HepG2 (cell line): ENCODE measurements around the gene CEBPG. TPM values are rescaled to one million over a fixed set of nuclear protein-coding genes. Genes with fewer than 3 reads are reported as not detected.

Source experiments
- ATAC-seq: fragments of 200-7000 bp; cut with Tn5 transposase; 3 replicates; pipeline ENCODE4 v1.9.1; 2020; ENCODE audit warnings: mild to moderate bottlenecking, moderate library complexity
- BruUV-seq: library from RNA; stranded (reverse); fragments of 400-500 nt; replicated peaks from 2 replicates; lab custom pipeline; 2021; lab: Mats Ljungman, UMichigan
- CTCF ChIA-PET: fragments of 300-600 bp; formaldehyde crosslinking; extraction: SDS; loops from one replicate; lab custom pipeline; 2021; ENCODE audit warnings: low total read pairs, inconsistent platforms, low intra/inter-chr PET ratio; lab: Yijun Ruan, JAX
- POLR2A ChIA-PET: fragments of 350-600 bp; sonication (Branson Sonifier 250); formaldehyde crosslinking; loops from one replicate; lab custom pipeline; 2020; ENCODE audit warnings: antibody characterized with exemption, inconsistent platforms; lab: Yijun Ruan, JAX
- DNase-seq: peaks from one replicate; pipeline ENCODE4 v3.0.0-alpha.2; 2015; ENCODE audit warnings: low spot score
- FAIRE-seq: peaks from 3 replicates; lab custom pipeline; 2011; peaks lifted over from hg19 to GRCh38; lab: Jason Lieb, UNC
- H2AFZ ChIP-seq: one replicate; pipeline ENCODE4 v1.6.1; 2011; ENCODE audit warnings: low read length, inconsistent platforms
- H3K27ac ChIP-seq: fragments of 300-600 bp; 3 replicates; pipeline ENCODE4 v1.8.0; 2011; ENCODE audit warnings: mixed run types, mild to moderate bottlenecking, mixed read lengths, low read length, inconsistent platforms; ENCODE audit not compliant: insufficient read depth; ENCODE audit errors: extremely low read length
- H3K27me3 ChIP-seq, 2 experiments: fragments of 200-600 bp in 1 of 2; 2 replicates in 1 of 2; 3 replicates in 1 of 2; pipeline versions ENCODE4 v1.6.0 to v1.8.0; 2011; ENCODE audit warnings: low read length in 2 of 2, mild to moderate bottlenecking in 2 of 2, moderate library complexity in 2 of 2, inconsistent platforms in 1 of 2; ENCODE audit not compliant: insufficient read depth in 2 of 2, control insufficient read depth in 1 of 2
- H3K36me3 ChIP-seq, 2 experiments: fragments of 200-600 bp in 1 of 2; replicated peaks in 1 of 2; 2 replicates in 1 of 2; 3 replicates in 1 of 2; pipeline versions ENCODE4 v1.5.1 to v1.8.0; 2011; ENCODE audit warnings: low read length in 2 of 2, inconsistent platforms in 1 of 2; ENCODE audit not compliant: insufficient read depth in 2 of 2, control insufficient read depth in 1 of 2
- H3K4me1 ChIP-seq: 2 replicates; pipeline ENCODE4 v1.5.1; 2012; ENCODE audit warnings: low read length, inconsistent platforms; ENCODE audit not compliant: insufficient read depth
- H3K4me2 ChIP-seq: 2 replicates; pipeline ENCODE4 v1.6.0; 2011; ENCODE audit warnings: low read depth, low read length, inconsistent platforms
- H3K4me3 ChIP-seq, 3 experiments: fragments of 200-600 bp in 1 of 3; sonication (generic), shearing (Covaris generic) in 1 of 3; replicated peaks in 1 of 3; 2 replicates each; pipeline ENCODE4 v1.5.1; 2011 to 2016; ENCODE audit warnings: low read length in 3 of 3, inconsistent platforms in 2 of 3, low read depth in 2 of 3, mild to moderate bottlenecking in 2 of 3, control low read depth in 1 of 3, mixed read lengths in 1 of 3; ENCODE audit not compliant: insufficient read depth in 1 of 3
- H3K79me2 ChIP-seq: one replicate; pipeline ENCODE4 v1.6.1; 2011; ENCODE audit warnings: low read length, inconsistent platforms; ENCODE audit not compliant: insufficient read depth
- H3K9ac ChIP-seq: 2 replicates; pipeline ENCODE4 v1.6.0; 2011; ENCODE audit warnings: mild to moderate bottlenecking, low read depth, low read length, inconsistent platforms; ENCODE audit not compliant: insufficient read depth
- H3K9me3 ChIP-seq: 2 replicates; pipeline ENCODE4 v1.5.1; 2012; ENCODE audit warnings: mild to moderate bottlenecking, low read length
- H4K20me1 ChIP-seq: 2 replicates; pipeline ENCODE4 v1.6.0; 2011; ENCODE audit warnings: inconsistent platforms, mild to moderate bottlenecking, low read length, moderate library complexity; ENCODE audit not compliant: insufficient read depth
- HMGXB4 ChIP-seq, 2 experiments: sonication (generic) in 1 of 2; formaldehyde crosslinking in 1 of 2; IDR thresholded peaks; 2 replicates each; pipeline versions ENCODE4 v1.4.0 to v1.6.1; 2018 to 2020; ENCODE audit warnings: missing genetic modification reagents in 2 of 2, borderline replicate concordance in 1 of 2, low read depth in 1 of 2, mild to moderate bottlenecking in 1 of 2, missing biosample characterization in 1 of 2
- MXD1 ChIP-seq: sonication (generic); formaldehyde crosslinking; IDR thresholded peaks from 2 replicates; pipeline ENCODE4 v1.4.0; 2020; ENCODE audit warnings: mild to moderate bottlenecking, missing genetic modification reagents
- MXI1 ChIP-seq: IDR thresholded peaks from 3 replicates; pipeline ENCODE4 v1.6.1; 2012; ENCODE audit warnings: low read depth, low read length, inconsistent platforms, borderline replicate concordance
- NONO ChIP-seq, 2 experiments: fragments of 450-650 bp in 1 of 2; sonication (generic) in 1 of 2; formaldehyde crosslinking in 1 of 2; IDR thresholded peaks in 1 of 2; conservative IDR thresholded peaks in 1 of 2; 2 replicates each; pipeline versions ENCODE4 v1.6.1 to v1.8.0; 2017 to 2022; ENCODE audit warnings: mild to moderate bottlenecking in 1 of 2, missing genetic modification reagents in 1 of 2, moderate library complexity in 1 of 2
- UBTF ChIP-seq: sonication (generic); formaldehyde crosslinking; IDR thresholded peaks from 2 replicates; pipeline ENCODE4 v1.4.0; 2020; ENCODE audit warnings: mild to moderate bottlenecking, missing genetic modification reagents
- ZNF225 ChIP-seq: sonication (generic); formaldehyde crosslinking; IDR thresholded peaks from 2 replicates; pipeline ENCODE4 v1.4.0; 2020; ENCODE audit warnings: mild to moderate bottlenecking, missing genetic modification reagents
- ZNF280B ChIP-seq: sonication (generic); formaldehyde crosslinking; IDR thresholded peaks from 2 replicates; pipeline ENCODE4 v1.5.0; 2020; ENCODE audit warnings: missing genetic modification reagents, mild to moderate bottlenecking, borderline replicate concordance
- ZNF350 ChIP-seq: sonication (generic); formaldehyde crosslinking; IDR thresholded peaks from 2 replicates; pipeline ENCODE4 v1.4.0; 2020; ENCODE audit warnings: mild to moderate bottlenecking, low read depth, missing genetic modification reagents, borderline replicate concordance
- ZNF687 ChIP-seq: sonication (generic); formaldehyde crosslinking; IDR thresholded peaks from 2 replicates; pipeline ENCODE4 v1.5.1; 2020; ENCODE audit warnings: mild to moderate bottlenecking, missing genetic modification reagents, moderate library complexity
- WGBS: methylation state at CpG from one replicate; pipeline ENCODE4 v1.1.6; 2017; ENCODE audit warnings: low lambda C conversion rate; 5-methylcytosine and 5-hydroxymethylcytosine counted together
- in situ Hi-C: cut with HindIII; loops from 2 replicates; pipeline ENCODE4 v1.10.0; 2017; ENCODE audit warnings: low pct_unique_long_range_greater_than_20kb; ENCODE audit not compliant: extremely low pct_ligation_motif_present
- intact Hi-C: fragments of 100-400 bp; cut with micrococcal nuclease; formaldehyde crosslinking; loops from one replicate; pipeline ENCODE4 v1.10.0; 2022; ENCODE audit not compliant: unreplicated experiment
- polyA plus RNA-seq, 8 experiments: library from polyadenylated mRNA; depleted of rRNA in 3 of 8; stranded (reverse) in 7 of 8; unstranded in 1 of 8; fragments of >200 nt; fragmentation: Illumina TruSeq in 4 of 8; extraction: Trizol in 4 of 8; gene quantifications; 2 replicates each; pipeline versions ENCODE4 v1.2.1 to v1.2.3, GENCODE V29; 2011 to 2016; ENCODE audit warnings: low read depth in 4 of 8, missing spikeins in 1 of 8, mixed read lengths in 1 of 8; ENCODE audit not compliant: insufficient read depth in 1 of 8
- total RNA-seq, 5 experiments: library from RNA; depleted of rRNA; stranded (reverse); fragments of >200 nt; fragmentation: Illumina TruSeq; extraction: Trizol; gene quantifications; 2 replicates each; pipeline ENCODE4 v1.2.3, GENCODE V29; 2016; ENCODE audit warnings: low read depth in 1 of 5

CEBPG gene
- total and polyA plus RNA-seq, 2 of the 13 experiments (the other 11 are each of a cell fraction or from before 2014, with no cell fraction given), result 25.7 to 34.3 TPM

- Histone ChIP-seq H3K4me2 (no peak overlapping the region), H3K9ac (no peak overlapping the region), H3K27me3 (no peaks in the 10 kb centered on the region), H3K4me3 (no peak overlapping the region), H3K27ac (no peak overlapping the region), H3K4me1 (peaks cover 48% of the 10 kb centered on the region), H3K9me3 (no peaks in the 10 kb centered on the region), H3K36me3 (peaks cover 0 to 11% of the 10 kb centered on the region in 2 experiments; a peak in 1 of 5 replicates), H4K20me1 (no peaks in the 10 kb centered on the region), H3K79me2 (no peaks in the 10 kb centered on the region), H2AFZ (no peak overlapping the region)
- in situ Hi-C loops (no loop called here), intact Hi-C loops (loop anchor here (1.0 kb wide), 1 partner anchor 193 kb away; no protein-coding TSS in a partner anchor)
- WGBS, result 72% methylated on average over 2 of the region's 9 CpGs
- DNase-seq (no peak), ATAC-seq (no peak), FAIRE-seq (no peak)
- CTCF ChIA-PET, result interaction anchor here (0.7 to 1.9 kb wide), 5 partner anchors 10 to 172 kb away, joined by 3 to 20 read pairs (median 9); no protein-coding TSS in a partner anchor
- POLR2A ChIA-PET, result interaction anchor here (1.1 to 2.4 kb wide), 7 partner anchors 9 to 172 kb away, joined by 3 to 11 read pairs (median 6); partner anchors contain the start of gene CEBPA
- no TSS peak for BruUV-seq
- TF ChIP-seq ZNF350 (CRISPR knock-in tag) (0 out of 2 replicates have a peak, but pooled peaks have one; percentile 9), ZNF225 (0 out of 2 replicates have a peak, but pooled peaks have one; percentile 12), ZNF280B (CRISPR knock-in tag) (no peak), NONO (IDR thresholded peaks at IDR 0.05) (no peak), NONO (CRISPR knock-in tag; conservative IDR thresholded peaks at IDR 0.05) (0 out of 2 replicates have a peak, but pooled peaks have one; percentile 3), HMGXB4 (CRISPR knock-in tag; IDR thresholded peaks at IDR 0.05; ENCODE audit: borderline replicate concordance in 1 of 2, low read depth in 1 of 2) (0 out of 4 replicates have a peak, but pooled peaks of 1 of the 2 experiments have one; percentile 5), MXD1 (CRISPR knock-in tag) (no peak), UBTF (CRISPR knock-in tag) (0 out of 2 replicates have a peak, but pooled peaks have one; percentile 10), MXI1 (0 out of 3 replicates have a peak, but pooled peaks have one; percentile 5), ZNF687 (peak; percentile 2; the same call in 1 of the 2 replicates)
These were observed 33.6 kb downstream of the CEBPG start for GRCh38 chr19:33407140-33407551.
